LHCN-M2 (cell line): ENCODE measurements around the gene COL5A1. TPM values are rescaled to one million over a fixed set of nuclear protein-coding genes. Genes with fewer than 3 reads are reported as not detected.

ENCODE experiments used
- DNase-seq: peaks from one replicate; pipeline ENCODE4 v3.0.0-alpha.2; 2012; ENCODE audit warnings: low read depth
- total RNA-seq: library from RNA; depleted of rRNA; stranded (reverse); fragments of >200 nt; gene quantifications from 2 replicates; pipeline ENCODE4 v1.2.3, GENCODE V29; 2014

COL5A1 gene
- total RNA-seq, 1 experiment from 2014 or later, result 36.4 TPM

- DNase-seq, result no peak
Observed at GRCh38 chr9:134707731-134708671, 66.4 kb downstream of the COL5A1 start.

DNA sequence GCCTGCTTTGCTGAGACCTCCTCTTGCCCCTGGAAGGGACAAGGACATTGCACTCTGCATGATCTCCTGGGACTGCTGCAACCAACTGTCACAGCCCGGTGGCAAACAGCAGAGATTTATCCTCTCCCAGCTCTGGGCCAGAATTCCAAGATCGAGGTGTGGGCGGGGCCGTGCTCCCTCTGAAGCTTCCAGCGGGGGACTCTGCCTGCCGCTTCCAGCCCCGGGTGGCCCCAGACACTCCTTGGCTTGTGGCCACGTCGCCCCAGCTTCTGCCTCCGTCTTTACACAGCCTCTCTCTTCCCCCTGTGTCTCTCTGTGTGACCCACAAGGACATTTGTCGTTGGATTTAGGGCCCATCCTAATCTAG is 67.1 kb downstream of the COL5A1 start:
- no peak for DNase-seq

- no peak for DNase-seq
Observed at GRCh38 chr9:134709512-134710270, 68.1 kb downstream of the COL5A1 start.

GRCh38 chr9:134710271-134710540 is 68.6 kb downstream of the COL5A1 start:
- DNase-seq, result no peak

GRCh38 chr9:134710901-134711300 is 69.3 kb downstream of the COL5A1 start:
- no peak for DNase-seq

DNA sequence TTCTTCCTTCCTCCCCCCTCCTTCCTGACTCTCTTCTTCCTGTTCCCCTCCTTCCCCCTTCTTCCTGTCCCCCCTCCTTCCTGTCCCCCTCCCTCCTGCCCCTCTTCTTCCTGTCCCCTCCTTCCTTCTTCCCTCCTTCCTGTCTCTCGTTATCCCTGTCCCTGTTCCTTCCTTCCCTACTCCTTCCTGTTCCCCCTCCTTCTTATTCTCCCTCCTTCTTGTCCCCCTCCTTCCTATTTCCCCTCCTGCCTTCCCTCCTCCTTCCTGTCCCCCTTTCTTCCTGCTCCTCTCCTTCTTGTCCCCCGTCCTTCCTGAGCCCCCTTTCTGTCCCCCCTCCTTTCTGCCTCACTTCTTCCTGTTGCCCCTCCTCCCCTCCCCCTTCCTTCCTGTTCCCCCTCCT is 70.6 kb downstream of the COL5A1 start:
- DNase-seq, result no peak

- no peak for DNase-seq
Observed at GRCh38 chr9:134712926-134713325, 71.3 kb downstream of the COL5A1 start.

DNA sequence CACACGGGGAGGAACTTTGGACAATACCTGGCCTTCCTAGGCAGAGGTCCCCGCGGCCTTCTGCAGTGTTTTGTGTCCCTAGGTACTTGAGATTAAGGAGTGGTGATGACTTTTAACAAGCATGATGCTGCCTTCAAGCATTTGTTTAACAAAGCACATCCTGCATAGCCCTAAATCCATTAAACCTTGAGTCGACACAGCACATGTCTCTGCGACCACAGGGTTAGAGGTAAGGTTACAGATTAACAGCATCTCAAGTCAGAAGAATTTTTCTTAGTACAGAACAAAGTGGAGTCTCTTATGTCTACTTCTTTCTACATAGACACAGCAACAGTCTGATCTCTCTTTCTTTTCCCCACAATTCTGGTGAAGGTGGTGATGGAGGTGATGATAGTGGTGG is 73.9 kb downstream of the COL5A1 start:
- peak; percentile 39 for DNase-seq

DNA sequence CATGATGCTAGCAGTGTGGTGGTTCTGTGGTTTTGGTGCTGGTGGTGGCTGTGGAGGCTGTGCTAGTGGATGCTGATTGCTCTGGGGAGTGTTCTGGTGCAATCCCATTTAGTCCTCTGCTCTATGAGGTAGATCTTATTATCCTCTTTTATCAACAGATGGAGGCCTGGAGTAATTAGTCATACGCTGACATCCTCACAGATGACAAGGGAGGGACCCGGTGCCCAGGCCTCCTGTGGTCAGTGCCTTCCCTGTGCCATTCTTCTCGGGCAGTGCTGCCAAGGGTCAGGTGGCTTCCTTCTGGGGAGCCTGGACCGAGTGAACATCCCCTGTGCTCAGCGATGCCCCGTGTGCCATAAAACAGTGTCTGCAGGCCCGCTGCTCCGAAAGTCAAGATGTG is 74.5 kb downstream of the COL5A1 start:
- DNase-seq, result peak; percentile 36

DNA sequence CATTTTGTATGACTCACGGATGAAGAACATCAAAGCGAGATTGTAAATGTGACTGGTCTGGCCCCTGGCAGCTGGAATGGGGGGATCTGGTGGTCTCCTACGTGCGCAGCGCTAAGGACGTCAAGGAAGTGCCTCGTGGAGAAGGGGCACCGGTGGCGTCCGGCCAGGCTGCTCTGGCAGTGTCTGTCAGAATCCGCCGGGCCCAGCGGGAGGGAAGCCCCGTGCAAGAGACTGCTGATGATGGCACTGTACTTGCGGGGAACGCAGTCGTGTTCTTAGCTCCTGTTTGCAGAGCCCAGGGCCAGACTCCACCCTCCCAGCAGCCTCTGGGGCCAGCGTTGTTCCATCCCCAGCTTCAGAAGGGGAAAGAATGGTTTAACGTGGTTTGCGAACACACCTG is 75.5 kb downstream of the COL5A1 start:
- DNase-seq, result no peak

DNA sequence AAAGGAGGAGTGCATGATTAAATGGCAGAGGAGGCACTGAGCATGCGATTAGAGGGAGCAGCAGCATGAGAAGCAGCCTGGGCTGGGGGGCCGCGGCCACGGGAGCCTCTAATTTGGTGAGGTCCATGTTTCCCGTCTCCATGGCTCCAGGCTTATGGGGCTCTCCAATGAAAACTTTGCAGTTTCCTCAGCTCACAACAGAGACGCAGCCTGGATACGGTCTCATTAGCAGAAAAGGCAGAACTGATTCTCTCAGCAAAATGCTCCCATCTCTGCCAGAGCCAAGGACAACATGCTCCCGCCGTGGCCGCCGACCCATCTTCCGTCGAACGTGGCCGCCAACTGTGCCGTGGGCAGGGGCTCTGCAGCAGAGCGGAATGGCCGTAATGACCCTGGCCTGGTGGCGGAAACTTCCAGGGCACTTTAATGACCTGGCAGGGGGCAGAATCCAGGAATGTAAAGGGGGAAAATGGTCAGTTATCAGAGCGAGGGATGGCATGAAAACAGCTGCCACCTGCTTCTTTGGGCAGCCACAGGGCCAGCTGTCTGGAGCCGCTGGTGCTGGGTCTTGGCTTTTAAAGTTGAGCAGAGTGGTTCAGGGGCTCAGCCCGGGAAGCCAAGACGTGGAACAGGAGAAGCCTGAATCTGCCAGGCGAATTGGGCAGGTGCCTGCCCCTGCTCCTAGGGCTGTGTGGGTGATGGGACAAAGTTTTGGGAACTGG is 76.5 kb downstream of the COL5A1 start:
- DNase-seq, result peak; percentile 70

DNA sequence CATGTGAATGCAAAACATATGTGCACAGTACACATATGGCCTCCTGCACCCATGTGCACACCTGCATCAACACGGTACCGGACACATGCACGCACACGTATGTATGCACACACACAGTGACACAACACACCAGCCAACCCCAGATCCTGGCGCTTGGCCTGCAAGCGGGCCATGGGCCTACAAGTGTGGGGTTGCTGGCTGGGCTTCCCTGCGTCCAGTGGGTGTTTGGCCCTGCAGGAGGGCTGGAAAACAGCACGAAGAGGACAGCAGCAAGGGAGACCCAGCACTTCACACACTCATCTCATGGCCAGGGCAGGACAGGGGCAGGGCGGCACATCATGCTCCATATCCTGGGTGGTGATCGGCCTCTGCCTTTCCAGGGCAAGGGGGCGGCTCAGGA is 77.7 kb downstream of the COL5A1 start:
- DNase-seq, result no peak

DNA sequence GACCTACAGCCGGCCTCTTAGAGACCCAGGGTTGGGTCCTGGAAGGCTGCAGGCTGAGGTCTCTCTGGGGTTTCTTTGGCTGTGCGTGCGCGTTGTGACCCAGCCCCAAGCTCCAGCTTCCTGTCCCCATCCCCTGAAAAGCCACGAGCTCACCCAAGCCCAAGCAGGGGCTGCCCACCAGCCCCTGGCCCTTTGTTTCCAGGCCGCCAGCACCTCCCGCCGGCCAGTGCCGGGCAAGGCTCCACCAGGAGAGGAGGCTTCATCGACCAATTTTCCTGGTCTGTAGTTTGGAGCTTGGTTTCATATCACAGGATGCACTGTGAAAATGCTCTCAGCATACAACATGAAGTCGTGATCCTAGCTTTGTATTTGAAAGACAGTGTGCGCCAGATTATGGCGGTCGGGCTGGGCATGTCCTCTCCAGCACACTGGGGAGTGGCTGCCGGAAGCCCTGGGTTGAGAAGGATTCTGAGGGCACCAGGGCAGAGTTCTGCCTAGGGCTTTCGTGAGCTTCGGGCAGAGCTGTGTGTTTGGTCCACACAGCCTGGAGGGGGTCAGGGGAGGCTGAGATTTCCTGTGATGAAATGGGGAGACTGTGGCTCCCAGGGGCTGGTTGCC is 78.6 kb downstream of the COL5A1 start:
- no peak for DNase-seq

GRCh38 chr9:134720796-134721195 is 79.2 kb downstream of the COL5A1 start:
- no peak for DNase-seq

DNA sequence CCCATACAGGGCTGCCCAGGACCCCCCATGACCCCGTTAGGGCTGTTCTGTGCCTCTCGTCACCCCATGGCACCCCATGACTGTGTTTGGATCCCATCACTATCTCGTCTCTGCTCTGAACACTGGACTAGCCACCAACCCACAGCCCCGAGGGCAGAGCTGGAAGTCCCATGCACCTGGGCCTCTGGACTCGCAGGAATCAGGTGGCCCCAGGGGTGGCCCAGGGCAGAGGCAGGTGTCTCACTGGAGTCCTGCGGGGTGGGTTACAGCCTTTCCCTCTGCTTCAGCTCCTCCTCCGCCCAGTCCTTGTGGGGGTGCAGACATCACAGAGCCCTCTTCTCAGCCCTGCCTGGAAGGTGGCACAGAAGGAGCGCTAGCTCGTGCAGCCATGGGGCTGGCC is 79.7 kb downstream of the COL5A1 start:
- DNase-seq, result no peak

DNA sequence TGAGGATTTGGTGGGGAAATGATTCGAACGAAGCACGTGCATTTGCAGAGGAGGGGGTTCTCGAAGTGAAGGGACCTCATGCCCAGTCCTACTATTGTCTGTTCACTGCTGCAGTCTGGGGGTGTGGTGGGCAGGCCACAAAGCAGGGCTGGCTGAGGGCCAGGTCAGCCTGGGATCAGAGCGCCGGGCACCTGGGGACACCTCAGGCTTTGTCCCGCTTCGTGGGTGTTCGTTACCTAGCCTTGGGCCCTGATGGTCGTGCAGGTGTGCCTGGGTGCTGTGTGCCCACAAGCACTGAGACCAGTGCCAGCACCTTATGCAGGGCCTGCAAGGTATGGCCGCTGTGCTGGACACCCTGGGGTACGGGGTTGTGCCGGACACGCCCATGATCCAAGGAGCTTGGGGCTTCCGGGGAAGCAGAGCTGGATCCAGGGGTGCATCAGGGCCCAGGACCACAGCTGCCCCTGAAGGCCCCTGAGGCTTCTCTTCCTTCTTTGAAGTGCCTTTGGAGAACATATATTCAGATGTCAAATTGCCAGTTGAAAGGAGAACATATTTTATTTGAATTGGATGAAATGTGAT is 80.6 kb downstream of the COL5A1 start:
- no peak for DNase-seq

- DNase-seq, result no peak
Observed at GRCh38 chr9:134723037-134723436, 81.4 kb downstream of the COL5A1 start.

- no peak for DNase-seq
Observed at GRCh38 chr9:134723491-134724190, 82.0 kb downstream of the COL5A1 start.

GRCh38 chr9:134724202-134724911 is 82.8 kb downstream of the COL5A1 start:
- DNase-seq, result peak; percentile 76

DNA sequence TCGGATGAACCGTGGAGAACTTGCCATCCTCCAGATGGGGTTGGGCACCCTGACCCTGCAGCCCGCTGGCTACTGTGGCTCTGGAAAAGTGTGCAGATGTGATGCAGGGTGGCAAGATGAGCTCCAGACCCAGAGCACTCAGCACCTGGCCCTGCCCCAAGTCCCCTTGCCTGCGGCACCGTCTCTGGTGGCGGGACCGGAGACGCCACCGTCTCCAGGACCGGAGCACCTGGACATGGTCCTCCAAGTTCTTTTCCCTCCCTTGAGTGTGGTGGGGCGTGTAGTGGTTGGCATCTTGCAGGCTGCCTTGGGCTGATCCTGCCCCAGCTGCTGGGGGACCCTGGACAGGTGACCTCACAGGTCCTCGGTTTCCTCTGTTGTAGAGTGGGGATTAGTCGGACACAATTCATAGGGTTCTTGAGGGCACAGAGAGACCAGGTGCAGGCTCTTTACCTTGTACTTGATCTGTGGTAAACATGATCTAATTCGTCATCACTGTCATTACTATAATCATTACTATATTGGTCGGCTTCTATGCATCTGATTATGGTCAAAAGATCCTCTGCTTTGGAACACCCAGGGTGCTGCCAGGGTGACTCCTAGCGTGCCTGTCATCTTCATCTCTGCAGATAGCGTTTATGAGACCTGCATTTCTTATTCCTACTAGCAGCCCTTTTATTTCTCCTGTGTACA is 83.5 kb downstream of the COL5A1 start:
- no peak for DNase-seq
